ENCODE data around the gene CCR5. TPM values are rescaled to one million over a fixed set of nuclear protein-coding genes. Genes with fewer than 3 reads are reported as not detected.
A peak's percentile ranks its signal among the peaks of the same experiment; 100 is the strongest.
"Not testable (repeated sequence)": the region's sequence is repeated elsewhere in the genome, so short reads cannot be mapped to it uniquely, and the experiment has no call there.

The CCR5 gene
- total RNA-seq, 2 experiments from 2014 or later = 39.6 to 44.3 TPM

DNA sequence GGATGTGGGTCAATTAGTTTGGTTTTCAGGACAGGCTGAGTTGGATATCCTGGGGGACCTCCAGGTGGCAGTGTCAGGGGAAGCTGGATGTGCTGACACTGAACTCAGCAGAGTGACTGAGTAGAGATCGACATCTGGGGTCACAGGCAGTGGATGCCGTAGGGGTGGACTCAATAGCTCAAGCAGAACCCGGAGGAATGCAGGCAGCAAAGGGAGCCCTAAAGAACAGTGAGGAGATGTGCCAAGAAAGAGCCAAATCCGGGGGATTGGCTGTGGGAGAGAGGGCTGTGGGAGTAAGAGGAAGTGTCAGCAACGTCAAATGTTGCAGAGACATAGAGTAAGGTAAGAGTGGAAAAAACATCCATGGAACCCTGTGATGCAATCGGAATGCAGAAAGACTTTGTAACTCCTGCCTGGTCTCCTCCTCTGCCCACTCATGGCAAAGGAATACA lies 24.5 kb downstream of the CCR5 start:
- POLR2A ChIA-PET = interaction anchor here (1.6 kb wide), 1 partner anchor 12 kb away, joined by 3 read pairs; the partner anchor contains the start of genes CCR5AS and CCRL2
- Mint-ChIP-seq H3K4me1 (peaks cover 25% of the 10 kb centered on the region), H3K27me3 (peaks cover 3% of the 10 kb centered on the region), H3K9me3 (peaks cover 3% of the 10 kb centered on the region), H3K4me3 (no peak overlapping the region), H3K27ac (peak overlapping the region; percentile 6), H3K36me3 (peaks cover 2% of the 10 kb centered on the region)
- ATAC-seq (ENCODE audit: low read depth) (no peak), DNase-seq (no peak)

GRCh38 chr3:46395766-46396530 lies 25.2 kb downstream of the CCR5 start:
- peak; percentile 44 for ATAC-seq (ENCODE audit: low read depth)
- POLR2A ChIA-PET = interaction anchor here (1.6 kb wide), 1 partner anchor 11 kb away, joined by 3 read pairs; the partner anchor contains the start of genes CCR5AS and CCRL2
- peaks cover 2% of the 10 kb centered on the region for H3K36me3 Mint-ChIP-seq
- H3K9me3 Mint-ChIP-seq = peaks cover 3% of the 10 kb centered on the region
- H3K27me3 Mint-ChIP-seq = peaks cover 3% of the 10 kb centered on the region
- peak overlapping the region; percentile 26 for H3K27ac Mint-ChIP-seq
- H3K4me3 Mint-ChIP-seq = no peak overlapping the region
- no peak for DNase-seq
- H3K4me1 Mint-ChIP-seq = peaks cover 25% of the 10 kb centered on the region

DNA sequence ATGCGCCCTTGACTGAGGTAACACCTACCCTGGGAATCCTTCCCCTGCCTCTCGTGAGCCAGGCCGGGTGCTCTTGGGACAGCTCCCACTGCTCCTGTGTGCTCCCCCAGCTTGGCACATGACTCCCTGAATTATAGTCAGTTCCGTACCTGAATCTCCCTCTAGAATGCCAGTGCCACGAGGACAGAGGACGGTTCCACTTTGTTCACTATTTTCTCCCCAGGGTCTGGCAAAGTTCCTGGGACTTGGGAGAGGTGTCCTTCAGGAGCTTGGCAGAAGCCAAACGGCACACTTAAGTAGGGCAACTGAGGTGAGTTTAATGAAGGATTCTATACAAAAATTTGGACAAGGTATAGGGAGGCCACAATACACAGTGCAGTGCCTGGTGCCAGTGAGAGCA lies 26.4 kb downstream of the CCR5 start:
- H3K4me1 Mint-ChIP-seq = peaks cover 25% of the 10 kb centered on the region
- H3K36me3 Mint-ChIP-seq = peaks cover 2% of the 10 kb centered on the region
- H3K9me3 Mint-ChIP-seq = peaks cover 3% of the 10 kb centered on the region
- POLR2A ChIA-PET = interaction anchor here (1.2 kb wide), 1 partner anchor 10 kb away, joined by 4 read pairs; the partner anchor contains the start of genes CCR5AS and CCRL2
- H3K4me3 Mint-ChIP-seq = no peak overlapping the region
- peaks cover 6% of the 10 kb centered on the region for H3K27me3 Mint-ChIP-seq
- DNase-seq (no peak), ATAC-seq (ENCODE audit: low read depth) (no peak)
- H3K27ac Mint-ChIP-seq = peak overlapping the region; percentile 52

GRCh38 chr3:46398186-46398955 lies 27.6 kb downstream of the CCR5 start:
- H3K27ac Mint-ChIP-seq = no peak overlapping the region
- no peak overlapping the region for H3K4me3 Mint-ChIP-seq
- peaks cover 2% of the 10 kb centered on the region for H3K36me3 Mint-ChIP-seq
- H3K9me3 Mint-ChIP-seq = peaks cover 8% of the 10 kb centered on the region
- ATAC-seq (ENCODE audit: low read depth) (no peak), DNase-seq (no peak)
- peaks cover 25% of the 10 kb centered on the region for H3K4me1 Mint-ChIP-seq
- POLR2A ChIA-PET = interaction anchor here (1.2 kb wide), 1 partner anchor 8 kb away, joined by 4 read pairs; the partner anchor contains the start of genes CCR5AS and CCRL2
- peaks cover 17% of the 10 kb centered on the region for H3K27me3 Mint-ChIP-seq

GRCh38 chr3:46399098-46399497 lies 28.4 kb downstream of the CCR5 start:
- POLR2A ChIA-PET = interaction anchor here (0.9 to 1.3 kb wide), 2 partner anchors 16 to 27 kb away, joined by 3 to 4 read pairs; no protein-coding TSS in a partner anchor
- Mint-ChIP-seq H3K27me3 (peaks cover 20% of the 10 kb centered on the region), H3K4me3 (no peak overlapping the region), H3K36me3 (peaks cover 2% of the 10 kb centered on the region), H3K9me3 (peaks cover 8% of the 10 kb centered on the region), H3K27ac (no peak overlapping the region), H3K4me1 (peaks cover 21% of the 10 kb centered on the region)
- DNase-seq = no peak
- ATAC-seq (ENCODE audit: low read depth) = no peak

DNA sequence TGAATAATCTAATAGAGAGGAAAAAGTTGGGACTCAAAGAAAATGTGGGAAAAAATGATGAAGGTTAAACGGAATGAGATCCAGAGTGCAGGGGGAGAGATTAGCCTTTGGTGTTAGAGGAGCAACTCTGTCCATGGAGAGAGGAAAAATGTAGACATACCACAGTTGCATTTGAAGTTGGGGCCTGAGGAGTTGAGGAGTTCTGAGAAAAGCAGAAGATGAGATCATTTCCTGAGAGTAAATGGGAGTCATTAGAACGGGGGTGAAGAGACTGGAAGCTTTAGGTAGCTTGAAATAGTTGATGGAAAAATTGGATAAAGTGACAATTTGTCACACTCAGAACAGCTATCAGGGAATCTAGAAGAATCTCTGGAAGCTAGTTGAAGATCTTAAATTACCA lies 28.8 kb downstream of the CCR5 start:
- DNase-seq = no peak
- H3K9me3 Mint-ChIP-seq = peaks cover 8% of the 10 kb centered on the region
- ATAC-seq (ENCODE audit: low read depth) = peak; percentile 38
- H3K27me3 Mint-ChIP-seq = peaks cover 19% of the 10 kb centered on the region
- no peak overlapping the region for H3K27ac Mint-ChIP-seq
- POLR2A ChIA-PET = interaction anchor here (0.9 to 1.3 kb wide), 2 partner anchors 15 to 27 kb away, joined by 3 to 4 read pairs; no protein-coding TSS in a partner anchor
- peaks cover 2% of the 10 kb centered on the region for H3K36me3 Mint-ChIP-seq
- H3K4me1 Mint-ChIP-seq = peaks cover 23% of the 10 kb centered on the region
- H3K4me3 Mint-ChIP-seq = no peak overlapping the region

DNA sequence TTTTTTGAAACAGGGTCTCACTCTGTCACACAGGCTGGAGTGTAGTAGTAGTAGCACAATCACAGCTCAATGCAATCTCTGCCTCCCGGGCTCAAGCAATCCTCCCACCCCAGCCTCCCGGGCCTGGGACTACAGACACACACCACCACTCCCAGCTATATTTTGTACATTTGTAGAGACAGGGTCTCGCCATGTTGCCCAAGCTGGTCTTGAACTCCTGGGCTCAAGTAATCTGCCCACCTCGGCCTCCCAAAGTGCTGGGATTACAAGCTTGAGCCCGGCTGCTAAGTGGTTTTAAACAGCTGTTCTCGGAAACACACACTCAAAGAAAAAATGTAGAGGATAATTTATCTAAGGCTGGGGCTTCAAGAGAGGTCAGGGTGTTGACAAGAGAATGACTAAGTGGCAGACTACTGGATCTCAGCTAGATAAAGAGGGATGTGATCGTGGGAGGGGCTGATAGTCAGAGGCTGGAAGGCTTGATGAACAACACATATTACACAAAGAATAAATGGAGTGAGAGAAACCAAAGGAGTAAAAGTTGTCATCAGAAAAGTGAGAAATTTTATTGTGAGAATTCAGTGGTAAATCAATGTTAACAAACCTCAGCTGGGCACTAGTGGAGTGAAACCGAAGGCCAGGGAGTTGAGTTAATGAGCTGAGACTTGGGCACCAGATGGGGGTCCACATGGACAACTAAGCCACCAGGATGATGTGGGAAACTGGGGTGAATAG lies 29.4 kb downstream of the CCR5 start:
- DNase-seq = no peak
- Mint-ChIP-seq H3K36me3 (peaks cover 2% of the 10 kb centered on the region), H3K4me1 (peaks cover 23% of the 10 kb centered on the region), H3K27me3 (peaks cover 17% of the 10 kb centered on the region), H3K27ac (no peak overlapping the region), H3K9me3 (peaks cover 8% of the 10 kb centered on the region), H3K4me3 (no peak overlapping the region)
- POLR2A ChIA-PET = interaction anchor here (0.9 to 1.3 kb wide), 2 partner anchors 15 to 26 kb away, joined by 3 to 4 read pairs; no protein-coding TSS in a partner anchor
- peak; percentile 10 for ATAC-seq (ENCODE audit: low read depth)

- H3K4me3 Mint-ChIP-seq = no peak overlapping the region
- ATAC-seq (ENCODE audit: low read depth) (no peak), DNase-seq (no peak)
- no peak overlapping the region for H3K27ac Mint-ChIP-seq
- POLR2A ChIA-PET = no interaction called here
- peaks cover 18% of the 10 kb centered on the region for H3K4me1 Mint-ChIP-seq
- H3K27me3 Mint-ChIP-seq = peaks cover 17% of the 10 kb centered on the region
- peaks cover 2% of the 10 kb centered on the region for H3K36me3 Mint-ChIP-seq
- peaks cover 8% of the 10 kb centered on the region for H3K9me3 Mint-ChIP-seq
Measured at GRCh38 chr3:46400846-46401245, 30.1 kb downstream of the CCR5 start.

DNA sequence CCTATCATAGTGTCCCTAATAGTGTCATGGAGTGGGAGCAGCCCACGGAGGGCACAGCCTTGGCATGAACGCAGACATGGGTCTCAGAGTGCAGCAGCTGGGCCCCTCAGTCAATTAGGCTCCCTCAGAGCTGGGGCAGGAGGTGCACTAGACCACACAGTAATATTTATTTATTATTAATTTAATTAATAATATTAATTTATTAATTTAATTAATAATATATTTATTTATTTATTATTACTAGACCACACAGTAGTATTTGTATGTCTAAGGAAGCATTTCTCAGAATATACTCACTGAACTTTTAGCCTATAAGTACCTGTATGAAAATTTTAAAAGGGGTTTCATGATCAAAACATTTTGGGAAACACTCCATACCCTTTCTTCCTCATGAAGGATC lies 30.8 kb downstream of the CCR5 start:
- H3K4me1 Mint-ChIP-seq = peaks cover 14% of the 10 kb centered on the region
- POLR2A ChIA-PET = no interaction called here
- peaks cover 17% of the 10 kb centered on the region for H3K27me3 Mint-ChIP-seq
- no peak overlapping the region for H3K4me3 Mint-ChIP-seq
- DNase-seq (no peak), ATAC-seq (ENCODE audit: low read depth) (no peak)
- peaks cover 2% of the 10 kb centered on the region for H3K36me3 Mint-ChIP-seq
- H3K9me3 Mint-ChIP-seq = peaks cover 8% of the 10 kb centered on the region
- H3K27ac Mint-ChIP-seq = no peak overlapping the region

DNA sequence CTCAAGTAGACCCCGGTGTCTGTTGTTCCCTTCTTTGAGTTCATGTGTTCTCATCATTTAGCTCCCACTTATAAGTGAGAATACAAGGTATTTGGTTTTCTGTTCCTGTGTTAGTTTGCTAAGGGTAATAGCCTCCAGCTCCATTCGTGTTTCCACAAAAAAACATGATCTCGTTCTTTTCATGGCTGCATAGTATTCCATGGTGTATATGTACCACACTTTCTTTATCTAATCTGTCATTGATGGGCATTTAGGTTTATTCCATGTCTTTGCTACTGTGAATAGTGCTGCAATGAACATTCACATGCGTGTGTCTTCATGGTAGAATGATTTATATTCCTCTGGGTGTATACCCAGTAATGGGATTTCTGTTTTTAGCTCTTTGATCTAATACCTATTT lies 32.2 kb downstream of the CCR5 start:
- DNase-seq; H3K4me3 Mint-ChIP-seq; H3K9me3 Mint-ChIP-seq; ATAC-seq (ENCODE audit: low read depth); H3K36me3 Mint-ChIP-seq; H3K27ac Mint-ChIP-seq; POLR2A ChIA-PET: not testable (repeated sequence)
- Mint-ChIP-seq H3K4me1 (peaks cover 14% of the 10 kb centered on the region), H3K27me3 (peaks cover 17% of the 10 kb centered on the region)

GRCh38 chr3:46405301-46406019 lies 34.7 kb downstream of the CCR5 start:
- POLR2A ChIA-PET = no interaction called here
- Mint-ChIP-seq H3K4me1 (peaks cover 35% of the 10 kb centered on the region), H3K36me3 (peaks cover 18% of the 10 kb centered on the region), H3K4me3 (no peak overlapping the region), H3K27ac (no peak overlapping the region), H3K27me3 (peaks cover 17% of the 10 kb centered on the region), H3K9me3 (peaks cover 5% of the 10 kb centered on the region)
- ATAC-seq (ENCODE audit: low read depth) (no peak), DNase-seq (no peak)

DNA sequence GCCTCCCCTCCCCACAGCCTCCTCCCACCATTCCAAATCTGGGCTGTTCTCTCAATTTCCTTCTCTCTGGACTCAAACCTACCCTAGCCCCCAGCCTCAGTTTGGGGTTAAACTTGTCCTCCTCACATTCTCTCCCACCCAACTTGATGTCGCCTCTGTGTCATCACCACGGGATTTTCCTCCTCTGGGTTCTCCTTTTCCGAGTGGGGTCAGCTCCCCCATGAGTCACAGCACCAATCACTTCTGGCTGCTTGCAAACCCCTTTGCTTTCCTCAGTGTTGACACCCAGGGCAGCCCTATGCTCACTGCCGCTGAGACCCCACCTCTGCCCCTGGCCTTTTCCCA lies 35.7 kb downstream of the CCR5 start:
- H3K27me3 Mint-ChIP-seq = peaks cover 17% of the 10 kb centered on the region
- H3K4me1 Mint-ChIP-seq = peaks cover 35% of the 10 kb centered on the region
- peaks cover 18% of the 10 kb centered on the region for H3K36me3 Mint-ChIP-seq
- ATAC-seq (ENCODE audit: low read depth) (no peak), DNase-seq (no peak)
- peak overlapping the region; percentile 94 for H3K27ac Mint-ChIP-seq
- peak overlapping the region; percentile 89 for H3K4me3 Mint-ChIP-seq
- peaks cover 5% of the 10 kb centered on the region for H3K9me3 Mint-ChIP-seq
- POLR2A ChIA-PET = interaction anchor here (1.0 to 4.7 kb wide), 5 partner anchors 9 to 193 kb away, joined by 3 to 30 read pairs (median 4); no protein-coding TSS in a partner anchor
